DND-41 (cell line): ENCODE data around the gene CEP95.

Experiments
- ATAC-seq: fragments of 200-7000 bp; cut with Tn5 transposase; 3 replicates; pipeline ENCODE4 v1.9.1; 2021; ENCODE audit warnings: low read depth; ENCODE audit not compliant: insufficient read depth
- DNase-seq: peaks from one replicate; pipeline ENCODE4 v3.0.0-alpha.2; 2020
- H2AFZ ChIP-seq: 2 replicates; pipeline ENCODE4 v1.6.0; 2012; ENCODE audit warnings: low read depth, low read length
- H3K27ac ChIP-seq: 2 replicates; pipeline ENCODE4 v1.5.1; 2012; ENCODE audit warnings: low read length, inconsistent platforms
- H3K27me3 ChIP-seq: fragments of 200-600 bp; sonication (generic); 2 replicates; pipeline ENCODE4 v1.6.0; 2012; ENCODE audit warnings: low read length, mild to moderate bottlenecking, inconsistent platforms; ENCODE audit not compliant: insufficient read depth, poor library complexity
- H3K36me3 ChIP-seq: 2 replicates; pipeline ENCODE4 v1.5.1; 2012; ENCODE audit warnings: low read length, inconsistent platforms; ENCODE audit not compliant: insufficient read depth
- H3K4me1 ChIP-seq: 2 replicates; pipeline ENCODE4 v1.5.1; 2012; ENCODE audit warnings: mild to moderate bottlenecking, low read length; ENCODE audit not compliant: insufficient read depth
- H3K4me2 ChIP-seq: 2 replicates; pipeline ENCODE4 v1.6.0; 2012; ENCODE audit warnings: mild to moderate bottlenecking, moderate library complexity, low read length, inconsistent platforms; ENCODE audit not compliant: insufficient read depth
- H3K4me3 ChIP-seq, 2 experiments: fragments of 200-600 bp in 1 of 2; shearing (Covaris generic) in 1 of 2; 2 replicates each; pipeline ENCODE4 v1.5.1; 2012 to 2016; ENCODE audit warnings: inconsistent platforms in 2 of 2, low read length in 2 of 2, mild to moderate bottlenecking in 2 of 2, low read depth in 1 of 2, moderate library complexity in 1 of 2
- H3K79me2 ChIP-seq: 2 replicates; pipeline ENCODE4 v1.6.0; 2012; ENCODE audit warnings: low read length, inconsistent platforms; ENCODE audit not compliant: insufficient read depth
- H3K9ac ChIP-seq: 2 replicates; pipeline ENCODE4 v1.6.0; 2012; ENCODE audit warnings: low read depth, mild to moderate bottlenecking, inconsistent platforms, low read length, moderate library complexity
- H3K9me3 ChIP-seq: 2 replicates; pipeline ENCODE4 v1.5.1; 2012; ENCODE audit warnings: low read length, moderate library complexity, mild to moderate bottlenecking, inconsistent platforms; ENCODE audit not compliant: insufficient read depth, severe bottlenecking
- H4K20me1 ChIP-seq: 2 replicates; pipeline ENCODE4 v1.6.0; 2012; ENCODE audit warnings: low read length; ENCODE audit not compliant: insufficient read depth
- EZH2 ChIP-seq: IDR thresholded peaks from 3 replicates; pipeline ENCODE4 v1.6.1; 2012; ENCODE audit warnings: borderline replicate concordance, low read depth, mild to moderate bottlenecking, moderate library complexity, low read length, inconsistent platforms; ENCODE audit not compliant: severe bottlenecking
- TF ChIP-seq, protein P1 (sequence below): IDR thresholded peaks from 2 replicates; pipeline ENCODE4 v1.5.1; 2012; ENCODE audit warnings: borderline replicate concordance, low read length, moderate library complexity, mild to moderate bottlenecking; ENCODE audit not compliant: poor library complexity, severe bottlenecking; ENCODE audit errors: extremely low read depth

Gene CEP95

DNA sequence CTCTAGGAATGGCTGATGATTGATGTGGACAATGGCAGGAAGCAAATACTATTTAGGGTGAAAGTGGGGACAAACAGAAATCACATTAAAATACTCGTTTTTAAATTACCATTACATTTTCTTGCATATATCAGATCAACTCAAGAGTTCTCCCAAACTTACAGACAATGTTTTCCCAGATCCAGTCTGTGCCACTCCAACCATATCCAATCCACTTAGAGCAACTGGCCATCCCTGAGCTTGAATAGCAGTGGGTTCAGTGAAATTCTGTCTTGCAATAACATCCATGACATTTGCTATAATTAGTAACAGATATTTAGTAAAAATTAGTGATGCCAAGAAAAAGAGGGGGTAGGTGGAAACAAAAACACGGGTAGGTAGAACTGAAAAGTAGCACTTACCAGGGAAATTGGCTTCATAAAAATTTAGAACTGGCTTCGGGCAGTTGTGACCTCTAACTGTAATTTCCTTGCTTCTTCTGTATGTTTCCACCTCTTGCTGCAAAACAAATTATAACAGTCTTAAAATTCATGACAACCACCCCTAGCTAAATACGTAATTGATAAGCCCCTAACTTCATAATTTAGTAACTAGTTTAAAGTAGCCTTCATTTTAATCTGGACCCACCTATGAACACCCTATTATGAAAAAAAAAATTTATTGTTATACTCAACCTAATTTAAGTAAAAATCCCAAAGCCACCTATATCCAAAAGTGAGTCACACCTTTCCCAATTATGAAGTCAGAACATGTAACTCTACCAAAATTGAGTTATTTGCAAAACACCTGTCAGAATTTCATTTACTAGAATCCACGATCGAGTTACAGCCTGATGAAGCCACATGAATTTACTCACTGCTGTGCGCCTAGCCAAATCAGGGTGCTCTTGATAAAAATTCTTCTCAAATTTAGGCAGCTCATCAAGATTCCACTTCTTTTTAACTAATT, 2.7 kb upstream of the CEP95 start:
- Histone ChIP-seq H3K4me1 (peaks cover 75% of the 10 kb centered on the region), H3K79me2 (peaks cover 90% of the 10 kb centered on the region), H3K36me3 (peaks cover 74% of the 10 kb centered on the region), H3K27ac (peak overlapping the region; percentile 100), H3K27me3 (no peaks in the 10 kb centered on the region), H3K9me3 (no peaks in the 10 kb centered on the region), H3K4me2 (peak overlapping the region; percentile 77), H4K20me1 (peaks cover 81% of the 10 kb centered on the region), H2AFZ (no peak overlapping the region), H3K4me3 (peak overlapping the region; percentile 82 to 97), H3K9ac (peak overlapping the region; percentile 100)
- no peak for ATAC-seq
- no peak for TF ChIP-seq EZH2
- TF ChIP-seq, protein P1, sequence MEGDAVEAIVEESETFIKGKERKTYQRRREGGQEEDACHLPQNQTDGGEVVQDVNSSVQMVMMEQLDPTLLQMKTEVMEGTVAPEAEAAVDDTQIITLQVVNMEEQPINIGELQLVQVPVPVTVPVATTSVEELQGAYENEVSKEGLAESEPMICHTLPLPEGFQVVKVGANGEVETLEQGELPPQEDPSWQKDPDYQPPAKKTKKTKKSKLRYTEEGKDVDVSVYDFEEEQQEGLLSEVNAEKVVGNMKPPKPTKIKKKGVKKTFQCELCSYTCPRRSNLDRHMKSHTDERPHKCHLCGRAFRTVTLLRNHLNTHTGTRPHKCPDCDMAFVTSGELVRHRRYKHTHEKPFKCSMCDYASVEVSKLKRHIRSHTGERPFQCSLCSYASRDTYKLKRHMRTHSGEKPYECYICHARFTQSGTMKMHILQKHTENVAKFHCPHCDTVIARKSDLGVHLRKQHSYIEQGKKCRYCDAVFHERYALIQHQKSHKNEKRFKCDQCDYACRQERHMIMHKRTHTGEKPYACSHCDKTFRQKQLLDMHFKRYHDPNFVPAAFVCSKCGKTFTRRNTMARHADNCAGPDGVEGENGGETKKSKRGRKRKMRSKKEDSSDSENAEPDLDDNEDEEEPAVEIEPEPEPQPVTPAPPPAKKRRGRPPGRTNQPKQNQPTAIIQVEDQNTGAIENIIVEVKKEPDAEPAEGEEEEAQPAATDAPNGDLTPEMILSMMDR: no peak
- no peak for DNase-seq

DNA sequence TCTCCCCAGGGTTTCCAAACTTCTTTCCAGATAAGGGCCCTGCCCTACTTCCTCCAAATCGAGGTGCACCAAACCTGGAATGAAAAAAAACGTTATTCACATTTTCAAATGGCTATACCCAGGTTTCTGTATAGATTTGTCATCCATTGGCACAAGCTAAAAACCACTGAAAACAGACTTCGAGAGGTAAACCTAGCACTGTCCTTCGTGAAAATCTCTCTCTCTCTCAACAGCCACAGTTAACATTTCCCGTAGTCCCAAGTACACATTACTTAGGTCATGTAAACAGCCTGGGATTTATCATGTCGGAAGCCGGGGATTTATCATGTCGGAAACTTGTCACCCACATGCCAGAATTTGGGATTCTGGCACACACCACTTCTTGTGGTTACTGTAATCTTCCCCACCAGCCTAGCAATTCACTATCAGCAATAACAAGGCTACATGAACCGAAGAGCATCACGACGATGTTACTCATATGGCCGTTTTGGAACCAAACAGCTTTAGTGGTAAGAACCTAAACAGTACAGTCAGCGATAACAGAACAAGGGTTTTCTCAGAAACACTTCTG, 1.9 kb upstream of the CEP95 start:
- Histone ChIP-seq H3K9ac (peak overlapping the region; percentile 100), H3K4me1 (peaks cover 73% of the 10 kb centered on the region)
- no peak for DNase-seq

DNA sequence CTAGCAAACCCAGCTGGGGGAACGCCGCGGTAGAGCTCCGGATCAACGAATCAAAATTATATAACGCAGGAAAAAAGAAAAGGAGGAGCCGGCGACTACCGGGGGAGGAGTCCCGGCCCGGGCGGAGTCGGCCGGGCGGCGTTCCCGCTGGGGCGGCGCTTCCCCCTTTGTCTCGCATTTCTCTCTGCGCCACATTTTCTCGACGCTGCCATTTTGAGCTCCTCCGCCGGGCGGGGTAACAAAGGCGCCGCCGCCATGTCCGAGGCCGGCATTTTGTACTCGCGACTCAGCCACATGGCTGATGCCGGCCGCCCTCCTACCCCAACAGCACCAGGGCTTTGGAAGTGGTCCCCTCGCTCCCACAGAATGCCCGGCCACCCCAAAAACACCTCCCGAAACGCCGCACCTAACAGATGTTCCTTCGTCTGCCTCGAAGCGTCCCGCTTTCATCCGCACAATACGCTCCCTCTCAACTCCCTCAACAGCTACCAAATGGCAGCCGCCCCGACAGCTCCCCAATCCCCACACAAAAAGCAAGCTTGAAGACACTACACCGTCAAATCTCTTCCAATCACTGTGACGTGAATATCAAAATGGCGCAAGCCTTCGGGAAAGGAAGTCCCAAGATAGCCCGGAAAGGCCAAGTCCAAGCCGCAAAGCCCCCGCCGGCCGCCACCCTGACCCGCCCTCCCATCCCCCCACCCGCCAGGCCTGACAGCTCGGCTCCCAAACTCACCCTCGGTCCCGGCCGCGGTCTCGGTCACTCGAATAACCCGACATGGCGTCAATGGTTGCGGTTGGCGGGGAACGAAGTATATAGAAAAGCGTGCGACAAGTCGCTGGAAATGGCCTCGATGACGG, 1.2 kb upstream of the CEP95 start:
- Histone ChIP-seq H3K9ac (peak overlapping the region; percentile 100), H3K79me2 (peaks cover 96% of the 10 kb centered on the region), H2AFZ (peak overlapping the region; percentile 57; the same call in 1 of the 2 replicates), H3K4me2 (peak overlapping the region; percentile 85), H3K9me3 (no peaks in the 10 kb centered on the region), H3K36me3 (peaks cover 73% of the 10 kb centered on the region), H3K4me1 (peaks cover 70% of the 10 kb centered on the region), H3K4me3 (peak overlapping the region; percentile 82 to 97), H3K27me3 (no peaks in the 10 kb centered on the region), H4K20me1 (peaks cover 76% of the 10 kb centered on the region), H3K27ac (peak overlapping the region; percentile 100)
- peak; percentile 88 for DNase-seq
- TF ChIP-seq, protein P1: peak; percentile 1
- TF ChIP-seq EZH2: no peak
- peak; percentile 57 for ATAC-seq

More for the DNA sequence above, 1.9 kb upstream of the CEP95 start:
- peak overlapping the region; percentile 77 for H3K4me2 ChIP-seq
- no peaks in the 10 kb centered on the region for H3K27me3 ChIP-seq
- H3K9me3 ChIP-seq: no peaks in the 10 kb centered on the region
- peaks cover 79% of the 10 kb centered on the region for H4K20me1 ChIP-seq
- peak overlapping the region; percentile 100 for H3K27ac ChIP-seq
- H3K79me2 ChIP-seq: peaks cover 96% of the 10 kb centered on the region
- no peak for ATAC-seq
- no peak overlapping the region for H2AFZ ChIP-seq
- peak overlapping the region; percentile 82 to 97 for H3K4me3 ChIP-seq
- H3K36me3 ChIP-seq: peaks cover 73% of the 10 kb centered on the region
- TF ChIP-seq EZH2: no peak
- TF ChIP-seq, protein P1: peak; percentile 11
